ENCODE measurements around the gene AIF1L. TPM values are rescaled to one million over a fixed set of nuclear protein-coding genes. Genes with fewer than 3 reads are reported as not detected.

Gene AIF1L
- total and polyA plus RNA-seq, 2 donors (not counting 1 experiment from before 2014, with no cell fraction given), result 2.3 to 3.3 TPM

- Histone ChIP-seq H3K9ac (ENCODE audit: insufficient read depth, low read length) (no peak overlapping the region), H3K4me3 (replicated peaks in 1 of 4; ENCODE audit: control extremely low read depth in 1 of 4, insufficient read depth in 1 of 4, low read depth in 3 of 4, low read length in 4 of 4) (no peak overlapping the region), H3K4me2 (ENCODE audit: extremely low read depth, insufficient read depth, low read length) (no peak overlapping the region), H3K4me1 (ENCODE audit: control insufficient read depth, extremely low read depth, insufficient read depth, low read length) (no peaks in the 10 kb centered on the region), H3K79me2 (ENCODE audit: control insufficient read depth, insufficient read depth, low read length) (no peaks in the 10 kb centered on the region), H3K36me3 (ENCODE audit: control insufficient read depth, insufficient read depth, low read length) (no peaks in the 10 kb centered on the region), H2AFZ (ENCODE audit: low read length) (no peak overlapping the region), H3K27ac (ENCODE audit: insufficient read depth, low read length) (no peak overlapping the region), H4K20me1 (ENCODE audit: control insufficient read depth, extremely low read depth, insufficient read depth, low read length) (no peaks in the 10 kb centered on the region), H3K27me3 (ENCODE audit: control insufficient read depth, insufficient read depth, low read length) (no peaks in the 10 kb centered on the region), H3K9me3 (ENCODE audit: control insufficient read depth, insufficient read depth, low read depth, low read length) (no peaks in the 10 kb centered on the region)
- no peak for TF ChIP-seq EZH2 (IDR thresholded peaks at IDR 0.05; ENCODE audit: low read length, missing control alignments)
- TF ChIP-seq, protein P1, sequence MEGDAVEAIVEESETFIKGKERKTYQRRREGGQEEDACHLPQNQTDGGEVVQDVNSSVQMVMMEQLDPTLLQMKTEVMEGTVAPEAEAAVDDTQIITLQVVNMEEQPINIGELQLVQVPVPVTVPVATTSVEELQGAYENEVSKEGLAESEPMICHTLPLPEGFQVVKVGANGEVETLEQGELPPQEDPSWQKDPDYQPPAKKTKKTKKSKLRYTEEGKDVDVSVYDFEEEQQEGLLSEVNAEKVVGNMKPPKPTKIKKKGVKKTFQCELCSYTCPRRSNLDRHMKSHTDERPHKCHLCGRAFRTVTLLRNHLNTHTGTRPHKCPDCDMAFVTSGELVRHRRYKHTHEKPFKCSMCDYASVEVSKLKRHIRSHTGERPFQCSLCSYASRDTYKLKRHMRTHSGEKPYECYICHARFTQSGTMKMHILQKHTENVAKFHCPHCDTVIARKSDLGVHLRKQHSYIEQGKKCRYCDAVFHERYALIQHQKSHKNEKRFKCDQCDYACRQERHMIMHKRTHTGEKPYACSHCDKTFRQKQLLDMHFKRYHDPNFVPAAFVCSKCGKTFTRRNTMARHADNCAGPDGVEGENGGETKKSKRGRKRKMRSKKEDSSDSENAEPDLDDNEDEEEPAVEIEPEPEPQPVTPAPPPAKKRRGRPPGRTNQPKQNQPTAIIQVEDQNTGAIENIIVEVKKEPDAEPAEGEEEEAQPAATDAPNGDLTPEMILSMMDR (conservative IDR thresholded peaks at IDR 0.05 in 1 of 2, IDR thresholded peaks at IDR 0.05 in 1 of 2; ENCODE audit: low read depth in 1 of 2, low read length in 2 of 2), result no peak
- no peak for DNase-seq (ENCODE audit: low read depth in 2 of 2)
These were observed 30.7 kb upstream of the AIF1L start for GRCh38 chr9:131065599-131065998.

DNA sequence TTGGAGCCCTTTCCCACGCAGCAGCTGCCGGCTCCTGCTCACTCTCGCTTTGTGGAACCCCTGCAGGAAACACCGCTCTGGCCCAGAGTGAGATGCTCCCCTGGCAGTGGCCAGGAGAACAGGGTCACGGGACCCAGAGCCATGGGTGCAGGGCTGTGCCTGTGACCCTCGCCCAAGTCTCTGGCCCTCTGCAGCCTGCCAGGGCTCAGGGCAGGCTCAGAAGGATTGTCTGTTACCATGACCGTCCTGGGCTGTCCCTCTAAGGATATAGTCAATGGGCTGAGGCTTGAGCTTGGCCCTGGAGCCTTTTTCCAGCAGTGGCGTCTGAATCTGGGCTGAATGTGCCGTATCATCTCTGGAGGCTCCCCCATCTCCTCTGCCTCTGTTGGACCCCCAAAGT lies 28.7 kb upstream of the AIF1L start:
- Histone ChIP-seq H3K79me2 (ENCODE audit: control insufficient read depth, insufficient read depth, low read length) (no peaks in the 10 kb centered on the region), H3K27me3 (ENCODE audit: control insufficient read depth, insufficient read depth, low read length) (no peaks in the 10 kb centered on the region), H3K36me3 (ENCODE audit: control insufficient read depth, insufficient read depth, low read length) (no peaks in the 10 kb centered on the region), H2AFZ (ENCODE audit: low read length) (no peak overlapping the region), H3K27ac (ENCODE audit: insufficient read depth, low read length) (no peak overlapping the region), H3K9me3 (ENCODE audit: control insufficient read depth, insufficient read depth, low read depth, low read length) (no peaks in the 10 kb centered on the region), H3K4me1 (ENCODE audit: control insufficient read depth, extremely low read depth, insufficient read depth, low read length) (no peaks in the 10 kb centered on the region), H3K4me3 (replicated peaks in 1 of 4; ENCODE audit: control extremely low read depth in 1 of 4, insufficient read depth in 1 of 4, low read depth in 3 of 4, low read length in 4 of 4) (no peak overlapping the region), H3K4me2 (ENCODE audit: extremely low read depth, insufficient read depth, low read length) (no peak overlapping the region), H4K20me1 (ENCODE audit: control insufficient read depth, extremely low read depth, insufficient read depth, low read length) (no peaks in the 10 kb centered on the region), H3K9ac (ENCODE audit: insufficient read depth, low read length) (no peak overlapping the region)
- no peak for TF ChIP-seq EZH2 (IDR thresholded peaks at IDR 0.05; ENCODE audit: low read length, missing control alignments)
- TF ChIP-seq, protein P1 (conservative IDR thresholded peaks at IDR 0.05 in 1 of 2, IDR thresholded peaks at IDR 0.05 in 1 of 2; ENCODE audit: low read depth in 1 of 2, low read length in 2 of 2), result no peak
- DNase-seq (ENCODE audit: low read depth in 2 of 2), result no peak

DNA sequence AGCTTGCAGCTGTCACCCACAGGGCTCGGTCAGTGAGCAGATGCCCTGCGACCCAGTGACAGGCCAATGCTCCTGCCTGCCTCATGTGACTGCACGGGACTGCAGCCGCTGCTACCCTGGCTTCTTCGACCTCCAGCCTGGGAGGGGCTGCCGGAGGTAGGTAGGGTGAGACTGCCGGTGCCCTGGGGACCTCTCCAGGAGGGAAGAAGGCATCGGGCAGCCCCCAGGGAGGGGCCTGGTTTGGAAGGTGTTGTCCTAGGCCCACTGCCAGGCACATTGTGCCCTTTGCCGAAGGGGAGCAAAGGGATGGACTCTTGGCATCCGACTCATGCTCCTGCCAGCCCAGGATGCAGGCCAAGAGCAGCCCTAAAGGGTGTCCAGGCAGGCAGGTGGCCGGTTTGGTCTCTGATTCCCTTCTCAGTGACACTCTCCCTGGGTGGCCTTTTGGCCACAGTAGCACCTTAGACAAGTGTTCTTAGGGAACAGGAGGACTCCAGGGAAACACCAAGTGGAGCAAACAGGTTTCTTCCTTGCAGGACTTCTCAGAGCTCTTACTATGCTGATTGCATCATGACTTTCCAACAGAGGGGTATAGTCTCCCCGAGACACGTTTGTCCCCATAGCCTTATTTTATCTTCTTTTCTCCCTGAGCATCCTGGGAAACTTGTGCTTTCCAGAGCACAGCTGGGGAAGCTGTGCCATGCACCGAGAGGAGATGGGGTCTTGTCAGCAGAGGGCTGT lies 28.1 kb upstream of the AIF1L start:
- H2AFZ ChIP-seq (ENCODE audit: low read length), result no peak overlapping the region
- H3K9ac ChIP-seq (ENCODE audit: insufficient read depth, low read length), result no peak overlapping the region
- TF ChIP-seq EZH2 (IDR thresholded peaks at IDR 0.05; ENCODE audit: low read length, missing control alignments), result no peak
- TF ChIP-seq, protein P1 (conservative IDR thresholded peaks at IDR 0.05 in 1 of 2, IDR thresholded peaks at IDR 0.05 in 1 of 2; ENCODE audit: low read depth in 1 of 2, low read length in 2 of 2), result no peak
- no peaks in the 10 kb centered on the region for H3K36me3 ChIP-seq (ENCODE audit: control insufficient read depth, insufficient read depth, low read length)
- H4K20me1 ChIP-seq (ENCODE audit: control insufficient read depth, extremely low read depth, insufficient read depth, low read length), result no peaks in the 10 kb centered on the region
- H3K9me3 ChIP-seq (ENCODE audit: control insufficient read depth, insufficient read depth, low read depth, low read length), result no peaks in the 10 kb centered on the region
- H3K4me1 ChIP-seq (ENCODE audit: control insufficient read depth, extremely low read depth, insufficient read depth, low read length), result no peaks in the 10 kb centered on the region
- H3K27ac ChIP-seq (ENCODE audit: insufficient read depth, low read length), result no peak overlapping the region
- DNase-seq (ENCODE audit: low read depth in 2 of 2), result no peak
- H3K4me3 ChIP-seq (replicated peaks in 1 of 4; ENCODE audit: control extremely low read depth in 1 of 4, insufficient read depth in 1 of 4, low read depth in 3 of 4, low read length in 4 of 4), result no peak overlapping the region
- no peaks in the 10 kb centered on the region for H3K27me3 ChIP-seq (ENCODE audit: control insufficient read depth, insufficient read depth, low read length)
- H3K79me2 ChIP-seq (ENCODE audit: control insufficient read depth, insufficient read depth, low read length), result no peaks in the 10 kb centered on the region
- no peak overlapping the region for H3K4me2 ChIP-seq (ENCODE audit: extremely low read depth, insufficient read depth, low read length)

Data from fibroblast of lung (primary cell).